Measurements from ENCODE around the gene IL31RA.

IL31RA gene

GRCh38 chr5:55904152-55904551 is 53.0 kb downstream of the IL31RA start:
- no peak for DNase-seq

GRCh38 chr5:55905251-55905650 is 54.1 kb downstream of the IL31RA start:
- DNase-seq: no peak

GRCh38 chr5:55907927-55908326 is 56.8 kb downstream of the IL31RA start:
- DNase-seq: no peak

- DNase-seq: no peak
These were observed 57.6 kb downstream of the IL31RA start for GRCh38 chr5:55908804-55909203.

- DNase-seq: no peak
These were observed 60.9 kb downstream of the IL31RA start for GRCh38 chr5:55911784-55912653.

- no peak for DNase-seq
These were observed 62.6 kb downstream of the IL31RA start for GRCh38 chr5:55913466-55914413.

- no peak for DNase-seq
These were observed 63.8 kb downstream of the IL31RA start for GRCh38 chr5:55914971-55915370.

- no peak for DNase-seq
These were observed 64.6 kb downstream of the IL31RA start for GRCh38 chr5:55915783-55916182.

GRCh38 chr5:55916986-55917385 is 65.8 kb downstream of the IL31RA start:
- DNase-seq: no peak

GRCh38 chr5:55917402-55918086 is 66.4 kb downstream of the IL31RA start:
- no peak for DNase-seq

GRCh38 chr5:55918087-55919035 is 67.2 kb downstream of the IL31RA start:
- DNase-seq: no peak

GRCh38 chr5:55919625-55920024 is 68.5 kb downstream of the IL31RA start:
- DNase-seq: no peak

- no peak for DNase-seq
These were observed 69.6 kb downstream of the IL31RA start for GRCh38 chr5:55920784-55921183.

- no peak for DNase-seq
These were observed 70.5 kb downstream of the IL31RA start for GRCh38 chr5:55921617-55922016.

GRCh38 chr5:55923177-55923771 is 72.1 kb downstream of the IL31RA start:
- no peak for DNase-seq

GRCh38 chr5:55923865-55924500 is 72.8 kb downstream of the IL31RA start:
- no peak for DNase-seq

GRCh38 chr5:55924744-55925143 is 73.6 kb downstream of the IL31RA start:
- DNase-seq: no peak

GRCh38 chr5:55925181-55925580 is 74.0 kb downstream of the IL31RA start:
- no peak for DNase-seq

- no peak for DNase-seq
These were observed 74.6 kb downstream of the IL31RA start for GRCh38 chr5:55925712-55926111.

- DNase-seq: no peak
These were observed 75.3 kb downstream of the IL31RA start for GRCh38 chr5:55926476-55926875.

All from eye (tissue), 1 donor.